HepG2 (cell line): ENCODE data around the gene SORL1-AS1.

Experiments
- ELF4 ChIP-seq: sonication (generic); formaldehyde crosslinking; IDR thresholded peaks from 2 replicates; pipeline ENCODE4 v1.5.0; 2020; ENCODE audit warnings: missing genetic modification reagents, mild to moderate bottlenecking, moderate library complexity, borderline replicate concordance
- GFI1 ChIP-seq: sonication (generic); formaldehyde crosslinking; IDR thresholded peaks from 2 replicates; pipeline ENCODE4 v1.5.0; 2020; ENCODE audit warnings: missing genetic modification reagents, mild to moderate bottlenecking, borderline replicate concordance
- HNRNPL ChIP-seq: fragments of 200-400 bp; formaldehyde crosslinking; IDR thresholded peaks from 2 replicates; pipeline ENCODE4 v1.6.1; 2017; ENCODE audit warnings: mild to moderate bottlenecking, low read depth, low read length
- IKZF5 ChIP-seq: IDR thresholded peaks from 2 replicates; pipeline ENCODE4 v1.6.1; 2018; ENCODE audit warnings: missing genetic modification reagents, mild to moderate bottlenecking, missing compliant biosample characterization
- JUND ChIP-seq: sonication (generic); formaldehyde crosslinking; IDR thresholded peaks from 2 replicates; pipeline ENCODE4 v1.8.0; 2022; ENCODE audit warnings: mild to moderate bottlenecking, missing genetic modification reagents
- KAT8 ChIP-seq: IDR thresholded peaks from 2 replicates; pipeline ENCODE4 v1.6.1; 2016; ENCODE audit warnings: missing genetic modification reagents, missing compliant biosample characterization
- REL ChIP-seq: sonication (generic); formaldehyde crosslinking; conservative IDR thresholded peaks from 2 replicates; pipeline ENCODE4 v1.8.0; 2022; ENCODE audit warnings: mild to moderate bottlenecking, missing genetic modification reagents, moderate library complexity
- SP4 ChIP-seq: sonication (generic); formaldehyde crosslinking; IDR thresholded peaks from 2 replicates; pipeline ENCODE4 v1.8.1; 2023; ENCODE audit warnings: mild to moderate bottlenecking, missing genetic modification reagents
- STAG1 ChIP-seq: sonication (generic); formaldehyde crosslinking; IDR thresholded peaks from 2 replicates; pipeline ENCODE4 v1.4.0; 2020; ENCODE audit warnings: missing genetic modification reagents
- THAP9 ChIP-seq: sonication (generic); formaldehyde crosslinking; IDR thresholded peaks from 2 replicates; pipeline ENCODE4; 2020; ENCODE audit warnings: missing genetic modification reagents, mild to moderate bottlenecking, borderline replicate concordance
- UBTF ChIP-seq: sonication (generic); formaldehyde crosslinking; IDR thresholded peaks from 2 replicates; pipeline ENCODE4 v1.4.0; 2020; ENCODE audit warnings: mild to moderate bottlenecking, missing genetic modification reagents
- YEATS2 ChIP-seq: sonication (generic); formaldehyde crosslinking; IDR thresholded peaks from 2 replicates; pipeline ENCODE4 v1.4.0; 2020; ENCODE audit warnings: missing genetic modification reagents, borderline replicate concordance
- ZBTB10 ChIP-seq: sonication (generic); formaldehyde crosslinking; IDR thresholded peaks from 2 replicates; pipeline ENCODE4 v1.4.0; 2020; ENCODE audit warnings: missing genetic modification reagents, borderline replicate concordance
- ZBTB33 ChIP-seq: sonication (generic); formaldehyde crosslinking; IDR thresholded peaks from 2 replicates; pipeline ENCODE4 v1.4.0; 2020; ENCODE audit warnings: missing genetic modification reagents
- ZC3H4 ChIP-seq: sonication (generic); formaldehyde crosslinking; IDR thresholded peaks from 2 replicates; pipeline ENCODE4 v1.4.0; 2020; ENCODE audit warnings: missing genetic modification reagents, borderline replicate concordance
- ZFP90 ChIP-seq: sonication (generic); formaldehyde crosslinking; IDR thresholded peaks from 2 replicates; pipeline ENCODE4 v1.8.0; 2022; ENCODE audit warnings: missing genetic modification reagents, mild to moderate bottlenecking, inconsistent platforms, borderline replicate concordance
- ZNF17 ChIP-seq: sonication (generic); formaldehyde crosslinking; IDR thresholded peaks from 2 replicates; pipeline ENCODE4 v1.5.0; 2020; ENCODE audit warnings: mild to moderate bottlenecking, missing genetic modification reagents
- ZNF230 ChIP-seq: sonication (generic); formaldehyde crosslinking; IDR thresholded peaks from 2 replicates; pipeline ENCODE4 v1.4.0; 2020; ENCODE audit warnings: mild to moderate bottlenecking, missing genetic modification reagents
- ZNF790 ChIP-seq: sonication (generic); formaldehyde crosslinking; IDR thresholded peaks from 2 replicates; pipeline ENCODE4 v1.8.0; 2022; ENCODE audit warnings: missing genetic modification reagents, mild to moderate bottlenecking, borderline replicate concordance

SORL1-AS1 gene

GRCh38 chr11:121460941-121461514 lies 8.3 kb upstream of the SORL1-AS1 start (continued):
- TF ChIP-seq IKZF5 = no peak
- no peak for TF ChIP-seq ZC3H4 (CRISPR knock-in tag)
- no peak for TF ChIP-seq THAP9
- TF ChIP-seq ZBTB33 (CRISPR knock-in tag) = 0 out of 2 replicates have a peak, but pooled peaks have one; percentile 6
- TF ChIP-seq UBTF (CRISPR knock-in tag) = 0 out of 2 replicates have a peak, but pooled peaks have one; percentile 32
- no peak for TF ChIP-seq STAG1
- TF ChIP-seq YEATS2 (CRISPR knock-in tag) = no peak
- no peak for TF ChIP-seq ZBTB10
- TF ChIP-seq ZFP90 (CRISPR knock-in tag) = no peak
- no peak for TF ChIP-seq JUND (CRISPR knock-in tag)
- peak; percentile 56; the same call in 1 of the 2 replicates for TF ChIP-seq GFI1 (CRISPR knock-in tag)
- no peak for TF ChIP-seq SP4
- no peak for TF ChIP-seq HNRNPL
- TF ChIP-seq KAT8 (CRISPR knock-in tag) = 0 out of 2 replicates have a peak, but pooled peaks have one; percentile 39
- no peak for TF ChIP-seq ELF4 (CRISPR knock-in tag)
- TF ChIP-seq ZNF17 (CRISPR knock-in tag) = no peak
- TF ChIP-seq ZNF230 (CRISPR knock-in tag) = no peak
- TF ChIP-seq REL = no peak
- TF ChIP-seq ZNF790 (CRISPR knock-in tag) = no peak
